Smooth muscle cell (in vitro differentiated cells): ENCODE measurements around the gene ZNF205. TPM values are rescaled to one million over a fixed set of nuclear protein-coding genes. Genes with fewer than 3 reads are reported as not detected.

Experiments used
- DNase-seq: peaks from one replicate; lab custom pipeline; 2025; ENCODE audit not compliant: unreplicated experiment; lab: John Stamatoyannopoulos, UW
- H2AFZ ChIP-seq: fragments of 200-600 bp; sonication (generic); 2 replicates; pipeline ENCODE4 v1.6.0; 2016; ENCODE audit warnings: antibody characterized with exemption, low read depth, mild to moderate bottlenecking
- H3F3A ChIP-seq: fragments of 200-600 bp; sonication (generic); 2 replicates; pipeline ENCODE4 v1.6.0; 2017; ENCODE audit warnings: antibody characterized with exemption, low read depth
- H3K27ac ChIP-seq: fragments of 200-600 bp; sonication (generic); 2 replicates; pipeline ENCODE4 v1.5.1; 2016; ENCODE audit warnings: low read depth, mild to moderate bottlenecking
- H3K27me3 ChIP-seq: fragments of 200-600 bp; sonication (generic); 2 replicates; pipeline ENCODE4 v1.6.1; 2016; ENCODE audit warnings: low read depth, mild to moderate bottlenecking
- H3K36me3 ChIP-seq: fragments of 200-600 bp; sonication (generic); 2 replicates; pipeline ENCODE4 v1.5.1; 2016; ENCODE audit warnings: low read depth
- H3K4me1 ChIP-seq: fragments of 200-600 bp; sonication (generic); 2 replicates; pipeline ENCODE4 v1.5.1; 2016; ENCODE audit warnings: low read depth
- H3K4me2 ChIP-seq: fragments of 200-600 bp; sonication (generic); 2 replicates; pipeline ENCODE4 v1.6.0; 2016; ENCODE audit warnings: mild to moderate bottlenecking
- H3K4me3 ChIP-seq: fragments of 200-600 bp; sonication (generic); 2 replicates; pipeline ENCODE4 v1.5.1; 2016; ENCODE audit warnings: mild to moderate bottlenecking
- H3K79me2 ChIP-seq: fragments of 200-600 bp; sonication (generic); 2 replicates; pipeline ENCODE4 v1.6.0; 2016; ENCODE audit warnings: low read depth, mild to moderate bottlenecking
- H3K9ac ChIP-seq: fragments of 200-600 bp; sonication (generic); 2 replicates; pipeline ENCODE4 v1.6.0; 2016; ENCODE audit warnings: low read depth
- H3K9me3 ChIP-seq: fragments of 200-600 bp; sonication (generic); replicated peaks from 2 replicates; pipeline ENCODE4 v1.5.1; 2016; ENCODE audit warnings: low read depth
- H4K20me1 ChIP-seq: fragments of 200-600 bp; sonication (generic); 2 replicates; pipeline ENCODE4 v1.6.0; 2016; ENCODE audit warnings: low read depth
- WGBS: methylation state at CpG from one replicate; pipeline ENCODE4 v1.1.7; 2016; ENCODE audit warnings: low lambda C conversion rate; 5-methylcytosine and 5-hydroxymethylcytosine counted together
- polyA plus RNA-seq: library from polyadenylated mRNA; unstranded; fragments of >200 nt; fragmentation: Nextera tagmentation; extraction: Ambion mirVana; gene quantifications from 2 replicates; pipeline ENCODE4 v1.2.1, GENCODE V29; 2016
- total RNA-seq: library from RNA; depleted of rRNA; stranded (reverse); fragments of >200 nt; gene quantifications from 2 replicates; pipeline ENCODE4 v1.2.3, GENCODE V29; 2014
- TF ChIP-seq, protein P1 (sequence below): fragments of 200-600 bp; sonication (generic); IDR thresholded peaks from 2 replicates; pipeline ENCODE4 v1.5.1; 2017; ENCODE audit warnings: borderline replicate concordance, mild to moderate bottlenecking, antibody characterized with exemption; ENCODE audit not compliant: insufficient read depth, poor library complexity, severe bottlenecking

ZNF205 gene
- total and polyA plus RNA-seq, 2 experiments from 2014 or later: 7.2 to 11.9 TPM

GRCh38 chr16:3088450-3088849 is 23.9 kb upstream of the ZNF205 start:
- Histone ChIP-seq H3K4me1 (no peaks in the 10 kb centered on the region), H3K4me2 (no peak overlapping the region), H3K4me3 (no peak overlapping the region), H3K9me3 (no peaks in the 10 kb centered on the region), H4K20me1 (no peaks in the 10 kb centered on the region), H3F3A (no peaks in the 10 kb centered on the region), H2AFZ (no peak overlapping the region), H3K27me3 (no peaks in the 10 kb centered on the region), H3K27ac (no peak overlapping the region), H3K36me3 (no peaks in the 10 kb centered on the region), H3K79me2 (no peaks in the 10 kb centered on the region), H3K9ac (no peak overlapping the region)
- DNase-seq: no peak
- TF ChIP-seq, protein P1, sequence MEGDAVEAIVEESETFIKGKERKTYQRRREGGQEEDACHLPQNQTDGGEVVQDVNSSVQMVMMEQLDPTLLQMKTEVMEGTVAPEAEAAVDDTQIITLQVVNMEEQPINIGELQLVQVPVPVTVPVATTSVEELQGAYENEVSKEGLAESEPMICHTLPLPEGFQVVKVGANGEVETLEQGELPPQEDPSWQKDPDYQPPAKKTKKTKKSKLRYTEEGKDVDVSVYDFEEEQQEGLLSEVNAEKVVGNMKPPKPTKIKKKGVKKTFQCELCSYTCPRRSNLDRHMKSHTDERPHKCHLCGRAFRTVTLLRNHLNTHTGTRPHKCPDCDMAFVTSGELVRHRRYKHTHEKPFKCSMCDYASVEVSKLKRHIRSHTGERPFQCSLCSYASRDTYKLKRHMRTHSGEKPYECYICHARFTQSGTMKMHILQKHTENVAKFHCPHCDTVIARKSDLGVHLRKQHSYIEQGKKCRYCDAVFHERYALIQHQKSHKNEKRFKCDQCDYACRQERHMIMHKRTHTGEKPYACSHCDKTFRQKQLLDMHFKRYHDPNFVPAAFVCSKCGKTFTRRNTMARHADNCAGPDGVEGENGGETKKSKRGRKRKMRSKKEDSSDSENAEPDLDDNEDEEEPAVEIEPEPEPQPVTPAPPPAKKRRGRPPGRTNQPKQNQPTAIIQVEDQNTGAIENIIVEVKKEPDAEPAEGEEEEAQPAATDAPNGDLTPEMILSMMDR: no peak
- WGBS: 94% methylated on average over 7 of the region's 7 CpGs

DNA sequence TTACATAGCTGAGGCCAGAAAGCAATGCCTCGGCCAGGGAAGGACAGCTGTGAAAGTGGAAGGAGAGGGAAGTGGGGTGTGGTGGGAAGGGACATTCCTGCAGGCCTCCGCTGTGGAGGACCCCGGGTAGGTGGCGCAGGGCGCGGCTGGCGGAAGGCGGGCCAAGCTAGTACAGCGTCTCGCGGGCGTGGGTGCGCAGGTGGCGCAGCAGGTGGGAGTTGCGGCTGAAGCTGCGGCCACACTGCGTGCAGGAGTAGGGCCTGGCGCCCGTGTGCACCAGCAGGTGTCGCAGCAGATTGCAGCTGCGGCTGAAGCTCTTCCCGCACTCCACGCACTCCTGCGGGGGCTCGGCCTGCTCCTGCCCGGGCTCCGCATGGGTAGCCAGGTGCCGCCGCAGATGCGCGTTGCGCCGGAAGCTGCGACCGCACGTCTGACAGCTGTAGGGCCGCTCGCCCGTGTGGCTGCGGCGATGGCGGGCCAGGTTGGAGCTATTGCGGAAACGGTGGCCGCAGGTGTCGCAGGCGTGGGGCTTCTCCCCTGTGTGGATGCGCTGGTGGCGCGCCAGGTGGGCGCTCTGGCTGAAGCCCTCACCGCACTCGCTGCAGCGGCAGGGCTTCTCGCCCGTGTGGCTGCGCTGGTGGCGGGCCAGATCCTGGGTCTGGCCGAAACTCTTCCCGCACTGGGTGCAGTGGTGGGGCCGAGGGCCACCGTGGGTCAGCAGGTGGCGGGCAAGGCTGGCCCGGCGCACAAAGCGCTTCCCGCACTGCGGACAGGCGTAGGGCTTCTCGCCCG is 23.3 kb upstream of the ZNF205 start:
- TF ChIP-seq, protein P1: no peak
- 98% methylated on average over 71 of the region's 71 CpGs for WGBS

DNA sequence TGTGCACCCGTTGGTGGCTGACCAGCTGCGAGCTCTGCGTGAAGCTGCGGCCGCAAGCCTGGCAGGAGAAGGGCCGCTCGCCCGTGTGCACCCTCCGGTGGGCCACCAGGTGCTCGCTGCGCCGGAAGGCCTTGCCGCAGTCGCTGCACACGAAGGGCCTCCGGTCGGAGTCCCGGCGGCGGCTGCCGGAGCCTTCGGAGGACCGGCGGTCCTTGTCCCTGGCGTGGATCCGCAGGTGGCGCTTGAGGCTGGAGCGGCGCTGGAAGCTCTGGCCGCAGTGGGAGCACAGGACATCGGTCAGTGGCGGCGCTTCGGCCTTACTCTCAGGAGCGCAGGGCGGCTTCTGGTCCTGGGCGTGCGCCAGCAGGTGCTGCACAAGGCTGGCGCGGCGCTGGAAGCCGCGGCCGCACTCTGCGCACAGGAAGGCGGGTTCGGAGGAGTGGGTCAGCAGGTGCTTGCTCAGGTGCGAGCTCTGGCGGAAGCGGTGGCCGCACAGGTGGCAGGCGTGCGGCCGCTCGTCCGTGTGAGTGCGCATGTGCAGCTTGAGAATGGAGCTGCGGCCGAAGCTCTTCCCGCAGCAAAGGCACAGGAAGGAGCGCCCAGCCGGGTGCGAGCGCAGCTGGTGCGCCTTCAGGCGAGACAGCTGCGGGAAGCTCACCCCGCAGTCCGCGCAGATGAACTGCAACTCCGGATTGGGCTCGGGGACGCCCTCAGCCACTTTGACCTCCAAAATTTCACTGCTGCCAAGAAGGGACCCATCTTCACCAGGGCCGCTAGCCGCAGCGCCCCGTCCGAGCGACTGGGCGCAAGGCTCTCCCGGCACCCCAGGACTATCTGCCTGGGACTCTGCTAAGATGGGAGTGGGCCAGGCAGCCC is 22.4 kb upstream of the ZNF205 start:
- Histone ChIP-seq H3K36me3 (no peaks in the 10 kb centered on the region), H3K79me2 (no peaks in the 10 kb centered on the region), H3K4me3 (no peak overlapping the region), H3K4me1 (no peaks in the 10 kb centered on the region), H3K4me2 (no peak overlapping the region), H4K20me1 (no peaks in the 10 kb centered on the region), H3K9me3 (no peaks in the 10 kb centered on the region), H3K27ac (no peak overlapping the region), H2AFZ (no peak overlapping the region), H3F3A (no peaks in the 10 kb centered on the region), H3K27me3 (no peaks in the 10 kb centered on the region), H3K9ac (no peak overlapping the region)
- TF ChIP-seq, protein P1: no peak
- WGBS: 97% methylated on average over 72 of the region's 81 CpGs
- no peak for DNase-seq

More for the DNA sequence above, 23.3 kb upstream of the ZNF205 start:
- H3K9ac ChIP-seq: no peak overlapping the region
- no peaks in the 10 kb centered on the region for H3K4me1 ChIP-seq
- H3K36me3 ChIP-seq: no peaks in the 10 kb centered on the region
- DNase-seq: no peak
- H3K27me3 ChIP-seq: no peaks in the 10 kb centered on the region
- H3K4me3 ChIP-seq: no peak overlapping the region
- H2AFZ ChIP-seq: no peak overlapping the region
- no peaks in the 10 kb centered on the region for H3K9me3 ChIP-seq
- H4K20me1 ChIP-seq: no peaks in the 10 kb centered on the region
- no peaks in the 10 kb centered on the region for H3K79me2 ChIP-seq
- H3K27ac ChIP-seq: no peak overlapping the region
- no peak overlapping the region for H3K4me2 ChIP-seq
- H3F3A ChIP-seq: no peaks in the 10 kb centered on the region
